GM19463 (cell line): ENCODE measurements around the gene PROKR2.

ENCODE experiments used
- ATAC-seq: cut with Tn5 transposase; IDR thresholded peaks from one replicate; pipeline ENCODE4 v1.9.1; 2021; ENCODE audit warnings: mild to moderate bottlenecking, moderate library complexity; ENCODE audit not compliant: unreplicated experiment

PROKR2 gene

DNA sequence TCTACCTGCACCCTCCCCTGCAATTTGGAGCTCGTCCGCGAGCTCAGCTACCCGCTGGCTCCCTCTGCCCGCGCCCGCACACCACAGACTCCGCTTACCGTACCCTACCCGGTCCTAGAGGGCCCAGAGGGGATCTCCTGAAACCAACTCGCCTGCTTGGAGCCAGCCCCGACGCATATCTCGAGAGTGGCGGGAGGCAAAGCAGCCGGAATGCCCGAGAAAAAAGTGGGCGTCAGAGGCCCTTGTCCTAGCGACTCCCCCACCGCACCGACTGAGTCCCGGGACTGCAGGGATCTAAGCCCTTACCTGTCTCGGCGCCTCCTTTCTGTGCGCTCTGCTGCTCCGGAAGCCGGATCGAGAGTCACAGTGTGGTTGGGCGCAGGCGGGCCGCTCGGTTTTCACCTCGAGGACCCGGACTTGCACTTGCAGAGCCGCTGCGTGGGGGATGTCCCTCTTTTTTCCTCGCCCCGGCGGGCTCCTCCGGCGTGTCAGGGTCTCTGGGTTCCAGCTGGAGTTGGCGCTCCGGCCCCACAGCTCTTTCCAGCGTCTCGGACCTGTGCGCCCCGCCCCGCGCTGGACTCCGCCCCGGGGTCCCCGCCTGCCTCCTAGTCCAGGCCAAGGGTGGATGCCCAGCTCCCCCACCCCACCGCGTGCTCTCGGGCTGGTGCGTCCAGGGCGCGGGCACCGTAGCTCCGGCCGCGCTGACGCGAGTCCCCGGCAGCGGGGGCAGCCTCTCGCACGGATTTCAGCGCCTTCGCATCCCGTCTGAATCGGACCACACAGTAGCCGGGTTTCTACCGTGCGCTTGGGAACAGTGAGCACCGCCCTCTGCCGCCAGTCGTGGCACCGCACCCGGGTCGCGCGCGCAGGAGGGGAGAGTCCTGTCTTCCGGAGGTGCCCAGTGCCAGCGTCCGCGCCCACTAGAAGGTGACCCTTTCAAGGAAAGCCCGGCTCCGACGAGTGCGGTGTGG, at the start of gene PROKR2:
Gene PROKR2 (minus strand): TSS at position 767 of the 971 bp plus-strand sequence. CDS start 2,585 bp downstream, outside the sequence.
- no peak for ATAC-seq

GRCh38 chr20:5364997-5365597, 48.3 kb upstream of the PROKR2 start:
- no peak for ATAC-seq

- no peak for ATAC-seq
Observed at GRCh38 chr20:5364136-5364821, 47.5 kb upstream of the PROKR2 start.

DNA sequence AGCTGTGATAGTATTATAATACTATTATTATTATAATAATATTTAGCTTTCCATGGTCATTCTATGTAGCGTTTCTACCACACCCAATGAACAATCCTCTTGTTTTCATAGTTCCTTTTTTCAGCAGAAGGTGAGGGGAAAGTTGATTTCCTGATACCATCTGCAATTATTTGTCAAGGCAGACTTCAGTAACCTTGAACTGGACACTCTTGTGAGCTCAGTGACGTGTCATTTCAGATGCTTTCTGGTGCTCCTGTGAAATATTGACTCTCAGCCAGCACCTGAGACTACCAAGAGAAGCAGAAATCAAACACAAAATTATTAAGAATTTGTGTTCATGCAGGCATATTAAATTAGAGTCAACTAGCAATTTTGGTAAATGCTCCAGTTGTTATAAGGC, 46.0 kb upstream of the PROKR2 start:
- ATAC-seq, result no peak

GRCh38 chr20:5361176-5361575, 44.4 kb upstream of the PROKR2 start:
- no peak for ATAC-seq

DNA sequence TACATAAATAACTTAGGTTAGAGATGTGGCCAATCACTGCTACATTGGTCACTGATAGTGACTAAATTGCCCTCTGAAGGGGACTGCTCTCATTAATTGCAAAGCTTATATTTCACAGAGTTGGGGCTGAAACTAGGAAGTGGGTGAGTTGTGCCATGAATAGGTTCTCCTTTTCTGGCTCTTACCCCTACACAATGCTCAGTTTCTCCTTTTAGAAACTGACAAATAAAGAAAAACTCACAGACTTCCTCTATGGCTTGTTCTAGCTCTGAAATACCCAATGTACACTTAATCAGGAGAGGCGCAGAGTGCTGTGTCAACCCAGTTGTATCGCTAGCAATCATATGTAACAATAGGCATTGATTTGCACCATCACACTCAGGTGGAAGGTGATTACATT, 41.2 kb upstream of the PROKR2 start:
- no peak for ATAC-seq

DNA sequence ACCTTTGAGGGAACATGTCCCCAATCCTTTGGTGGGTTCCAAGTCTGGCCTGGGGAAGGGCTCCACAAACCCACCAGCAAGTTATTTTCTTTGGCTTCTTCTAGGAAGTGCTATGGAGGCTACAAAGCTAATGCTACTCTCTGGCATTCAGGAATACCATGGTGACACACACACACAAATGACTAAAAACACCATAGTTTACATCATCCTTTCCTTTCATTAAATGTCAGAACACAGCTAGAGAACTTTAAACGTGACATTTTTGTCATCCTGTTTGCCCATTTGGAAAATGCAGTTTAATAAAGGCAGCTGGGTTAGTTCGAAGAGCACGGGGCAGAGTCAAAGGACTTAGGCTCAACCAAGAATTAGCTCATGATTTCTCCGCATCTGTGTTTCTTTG, 40.2 kb upstream of the PROKR2 start:
- no peak for ATAC-seq

DNA sequence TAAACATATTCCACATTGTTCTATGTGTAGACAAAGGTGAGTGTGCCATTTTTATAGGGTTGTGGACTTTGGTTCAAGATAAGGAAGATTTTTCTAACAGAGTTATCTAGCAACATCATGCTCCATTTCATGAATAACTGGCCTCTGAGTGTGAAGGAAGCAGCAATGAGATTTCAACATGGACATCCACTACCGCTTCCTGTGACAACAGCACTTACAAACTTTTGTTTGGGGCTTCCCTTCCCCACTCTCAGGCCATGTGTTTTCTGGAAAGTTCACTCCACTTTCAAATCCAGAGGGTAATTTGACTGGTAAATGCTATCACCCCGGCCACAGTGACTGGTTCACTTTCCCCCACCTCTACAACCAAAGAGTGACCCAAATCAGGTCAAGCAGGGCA, 38.1 kb upstream of the PROKR2 start:
- ATAC-seq, result no peak

DNA sequence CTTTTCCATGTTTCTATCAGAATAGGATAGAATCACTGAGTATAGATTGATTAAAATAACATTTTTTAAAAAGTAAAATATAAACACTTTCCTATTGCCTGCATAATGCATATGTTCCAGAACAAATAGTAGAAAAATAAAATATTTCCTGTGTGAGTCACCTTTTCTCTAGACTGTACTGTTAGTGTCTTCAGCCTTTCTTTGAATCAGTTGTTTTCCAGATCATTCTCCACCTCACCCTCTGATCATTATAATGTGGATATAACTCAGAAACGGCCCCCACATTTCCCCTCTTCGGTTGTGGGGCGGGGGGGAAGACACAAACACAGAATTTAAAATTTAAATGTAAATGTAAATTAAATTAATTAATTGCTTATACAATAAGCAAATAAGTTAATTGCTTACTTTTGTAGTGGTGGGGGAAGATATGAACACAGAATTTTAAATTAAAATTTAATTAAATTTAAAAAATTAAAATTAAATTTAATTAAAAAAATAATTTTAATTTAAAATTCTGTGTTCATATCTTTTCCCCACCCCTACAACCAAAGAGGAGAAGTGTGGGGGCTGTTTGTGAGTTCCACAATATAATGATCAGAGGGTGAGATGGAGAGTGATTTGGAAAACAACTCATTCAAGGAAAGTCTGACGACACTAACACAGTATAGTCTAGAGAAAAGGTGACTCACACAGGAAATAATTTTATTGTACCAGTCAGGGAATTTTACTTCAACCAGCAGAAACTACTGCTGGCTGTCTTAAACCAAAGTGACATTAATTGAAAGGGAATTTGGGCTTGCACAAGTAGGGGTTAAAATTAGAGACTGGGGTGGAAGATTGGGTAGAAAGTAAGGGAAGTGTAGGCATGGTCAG, 37.1 kb upstream of the PROKR2 start:
- ATAC-seq, result no peak

- ATAC-seq, result no peak
Observed at GRCh38 chr20:5349448-5349847, 32.7 kb upstream of the PROKR2 start.

DNA sequence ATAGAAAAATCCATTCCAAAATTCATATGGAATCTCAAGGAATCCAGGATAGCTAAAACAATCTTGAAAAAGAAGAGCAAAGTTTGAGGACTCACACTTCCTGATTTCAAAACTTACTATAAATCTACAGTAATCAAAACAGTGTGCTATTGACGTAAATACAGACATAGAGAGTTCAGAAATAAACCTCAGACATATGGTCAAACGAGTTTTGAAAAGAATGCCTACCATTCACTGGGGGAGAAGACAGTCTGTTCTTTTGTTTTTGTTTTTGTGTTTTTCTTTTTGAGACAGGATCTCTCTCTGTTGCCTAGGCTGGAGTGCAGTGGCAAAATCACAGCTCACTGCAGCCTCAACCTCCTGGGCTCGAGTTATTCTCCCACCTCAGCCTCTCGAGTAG, 25.3 kb upstream of the PROKR2 start:
- no peak for ATAC-seq

- ATAC-seq, result no peak
Observed at GRCh38 chr20:5331340-5331739, 14.6 kb upstream of the PROKR2 start.

- ATAC-seq, result no peak
Observed at GRCh38 chr20:5328268-5328667, 11.5 kb upstream of the PROKR2 start.

GRCh38 chr20:5327356-5327755, 10.6 kb upstream of the PROKR2 start:
- no peak for ATAC-seq

DNA sequence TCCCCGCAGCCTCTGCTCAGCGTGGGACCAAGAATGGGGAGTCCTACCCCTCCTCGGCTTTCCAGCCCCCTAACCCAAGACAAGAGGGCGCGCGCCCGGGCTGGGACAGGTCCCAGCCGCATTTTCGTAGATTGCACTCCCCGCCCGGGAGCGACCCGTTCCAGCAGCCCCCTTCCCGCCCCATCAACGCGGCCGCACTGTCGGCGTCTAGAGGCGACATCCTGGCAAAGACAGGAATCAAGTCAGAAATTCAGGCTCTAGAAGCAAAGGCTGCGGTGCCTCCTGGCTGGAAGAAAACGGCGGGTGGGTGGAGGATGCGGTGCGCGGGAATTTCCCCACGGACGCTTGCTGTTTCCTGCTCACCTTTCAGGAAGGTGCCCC, 957 bp downstream of the PROKR2 start:
- ATAC-seq, result no peak

DNA sequence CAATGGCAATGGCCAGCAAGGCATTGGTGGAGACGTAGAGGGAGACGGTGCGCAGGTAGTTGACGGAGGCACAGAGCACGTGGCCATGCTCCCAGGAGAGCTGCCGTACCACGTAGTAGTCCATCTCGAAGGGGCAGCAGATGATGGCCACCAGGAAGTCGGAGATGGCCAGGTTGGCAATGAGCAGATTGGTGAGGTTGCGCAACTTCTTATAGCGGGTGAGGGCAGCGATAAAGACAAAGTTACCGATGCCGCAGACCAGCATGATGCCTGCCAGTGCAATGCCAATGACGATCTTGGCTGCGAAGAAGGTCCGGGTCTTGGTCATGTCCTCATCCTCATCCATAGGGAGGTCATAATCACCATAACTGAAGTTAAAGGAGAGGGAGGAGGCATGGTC, 2.8 kb downstream of the PROKR2 start:
- no peak for ATAC-seq

GRCh38 chr20:5312518-5312917, 4.2 kb downstream of the PROKR2 start:
- no peak for ATAC-seq

GRCh38 chr20:5309971-5310370, 6.8 kb downstream of the PROKR2 start:
- ATAC-seq, result no peak

DNA sequence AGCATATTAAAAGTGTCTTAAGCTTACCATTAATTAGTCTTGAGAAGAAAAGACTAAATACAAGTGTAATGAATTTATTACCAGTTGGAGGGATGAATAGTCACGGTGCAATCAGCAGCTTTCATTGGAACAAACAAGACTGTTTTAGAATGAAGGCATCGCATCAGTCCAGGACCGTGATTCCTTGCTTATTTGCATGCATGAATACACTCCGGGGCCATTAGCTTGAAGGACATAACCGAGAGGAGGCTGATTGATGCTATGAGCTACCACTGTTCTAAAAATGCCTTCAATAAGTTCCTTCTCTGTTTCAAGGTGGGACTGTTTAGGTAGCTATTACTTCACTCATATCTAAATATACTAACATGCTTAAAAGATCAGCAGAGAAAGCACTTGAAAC, 17.9 kb downstream of the PROKR2 start:
- ATAC-seq, result no peak

DNA sequence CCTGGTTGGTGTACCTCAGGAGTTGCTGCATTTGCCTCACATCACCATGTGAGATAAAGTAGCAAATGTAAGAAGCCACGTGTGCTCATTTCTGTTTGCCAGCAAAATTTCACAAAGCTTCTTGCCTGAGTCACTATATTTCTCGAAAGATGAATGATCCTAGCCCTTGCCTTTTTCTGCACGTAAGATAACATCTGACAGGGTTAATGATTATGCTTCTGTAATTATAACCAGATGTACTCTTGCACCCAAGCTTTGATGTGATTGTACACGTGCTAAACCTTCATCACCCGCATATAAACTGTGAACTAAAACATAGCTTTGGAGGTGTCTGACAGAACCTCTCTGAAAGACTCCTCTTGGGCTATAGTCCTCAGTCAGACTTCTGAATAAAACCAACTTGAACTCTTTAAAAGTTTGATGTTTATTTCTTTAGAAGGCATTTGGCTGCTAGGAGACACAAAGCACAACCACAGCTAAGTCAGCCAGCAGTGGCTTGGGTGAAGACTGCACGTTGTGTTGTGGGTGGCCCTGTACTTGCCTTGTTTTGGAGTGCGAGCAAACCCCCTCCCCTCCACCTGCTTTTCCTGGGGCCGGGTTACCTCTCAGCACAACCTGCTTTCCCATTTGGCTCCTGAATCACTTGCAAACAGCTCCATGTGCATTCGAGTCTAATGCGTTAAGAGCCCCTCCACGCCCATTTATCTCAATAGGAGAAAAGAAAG, 19.3 kb downstream of the PROKR2 start:
- no peak for ATAC-seq
